GM10248 (cell line): Measurements from ENCODE around the gene CCR3.

Source experiments
- CTCF ChIA-PET: fragments of 300-600 bp; sonication (Branson Sonifier 250); formaldehyde crosslinking; extraction: SDS; loops from one replicate; lab custom pipeline; 2021; ENCODE audit warnings: antibody characterized with exemption; lab: Yijun Ruan, JAX
- POLR2A ChIA-PET: fragments of 350-650 bp; sonication (Branson Sonifier 250); formaldehyde crosslinking; extraction: SDS; loops from one replicate; lab custom pipeline; 2020; ENCODE audit warnings: antibody characterized with exemption; lab: Yijun Ruan, JAX
- DNase-seq: peaks from one replicate; pipeline ENCODE4 v3.0.0; 2012; ENCODE audit errors: extremely low spot score
- CTCF ChIP-seq: IDR thresholded peaks from 2 replicates; pipeline ENCODE4 v1.5.1; 2012; ENCODE audit warnings: mild to moderate bottlenecking, low read depth; ENCODE audit errors: extremely low read depth, missing control alignments, control extremely low read depth

The CCR3 gene

GRCh38 chr3:46298871-46299607 is 56.8 kb downstream of the CCR3 start:
- ChIA-PET POLR2A (no interaction called here), CTCF (interaction anchor here (0.6 to 2.5 kb wide), 9 partner anchors 13 to 221 kb away, joined by 3 to 7 read pairs (median 3); partner anchors contain the start of gene CCR5)
- DNase-seq = peak; percentile 37
- no peak for TF ChIP-seq CTCF

GRCh38 chr3:46299608-46300460 is 57.6 kb downstream of the CCR3 start:
- DNase-seq = peak; percentile 34
- no peak for TF ChIP-seq CTCF
- ChIA-PET POLR2A (no interaction called here), CTCF (interaction anchor here (0.6 to 2.5 kb wide), 7 partner anchors 10 to 222 kb away, joined by 3 to 7 read pairs (median 3); partner anchors contain the start of gene CCR5)

DNA sequence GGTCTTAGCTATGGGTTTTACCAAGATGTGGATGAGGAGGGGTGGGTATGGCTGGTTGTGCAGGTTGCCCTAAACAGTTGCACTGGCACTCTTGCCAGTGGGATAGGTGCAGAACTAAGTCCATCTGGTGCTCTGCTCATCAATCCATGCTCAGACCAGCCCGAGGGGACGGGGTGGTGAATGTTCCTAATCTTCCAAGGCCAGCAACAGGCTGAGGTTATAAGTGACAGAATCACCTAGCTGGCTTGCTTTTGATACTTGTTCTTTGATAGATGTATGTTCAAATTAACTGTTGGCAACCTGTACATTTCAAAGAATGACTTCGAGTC is 58.2 kb downstream of the CCR3 start:
- no peak for DNase-seq
- ChIA-PET CTCF (interaction anchor here (1.1 to 2.5 kb wide), 6 partner anchors 9 to 223 kb away, joined by 3 to 7 read pairs (median 4); partner anchors contain the start of gene CCR5), POLR2A (no interaction called here)
- no peak for TF ChIP-seq CTCF

GRCh38 chr3:46301122-46301835 is 59.0 kb downstream of the CCR3 start:
- DNase-seq = no peak
- ChIA-PET CTCF (interaction anchor here (1.3 to 1.5 kb wide), 2 partner anchors 8 to 25 kb away, joined by 3 to 4 read pairs; no protein-coding TSS in a partner anchor), POLR2A (no interaction called here)
- no peak for TF ChIP-seq CTCF

DNA sequence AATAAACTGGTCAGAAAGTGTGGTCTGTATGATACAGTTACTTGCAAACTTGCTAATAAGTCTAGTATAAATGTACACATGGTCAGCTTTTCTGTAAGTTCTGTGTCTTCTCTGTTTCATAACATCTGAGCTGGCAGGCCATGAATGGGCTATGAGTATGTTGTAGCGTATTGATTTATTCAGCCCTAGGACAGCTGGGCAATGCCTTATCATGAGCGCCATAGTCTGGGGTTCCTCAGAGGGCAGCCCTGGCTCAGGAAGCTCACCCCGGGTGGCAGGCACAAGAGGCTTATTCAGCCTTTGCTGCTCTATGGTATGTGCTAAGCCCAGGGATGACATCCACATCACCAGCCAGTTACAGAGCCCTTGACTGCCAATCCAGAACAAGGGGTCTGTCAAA is 61.0 kb downstream of the CCR3 start:
- ChIA-PET CTCF (interaction anchor here (1.7 to 1.8 kb wide), 3 partner anchors 9 to 19 kb away, joined by 4 to 5 read pairs (median 4); no protein-coding TSS in a partner anchor), POLR2A (no interaction called here)
- no peak for DNase-seq
- no peak for TF ChIP-seq CTCF

- CTCF ChIA-PET = no interaction called here
- no peak for TF ChIP-seq CTCF
- POLR2A ChIA-PET = no interaction called here
- no peak for DNase-seq
These were observed 62.5 kb downstream of the CCR3 start for GRCh38 chr3:46304739-46305138.
